Peyer's patch (tissue), 4 donors: ENCODE measurements around the gene SRRM3. TPM values are rescaled to one million over a fixed set of nuclear protein-coding genes. Genes with fewer than 3 reads are reported as not detected.
"Not testable (repeated sequence)": the region's sequence is repeated elsewhere in the genome, so short reads cannot be mapped to it uniquely, and the experiment has no call there.

ENCODE experiments used
- DNase-seq, 3 donors: peaks; one replicate each; pipeline ENCODE4 v3.0.0-alpha.2; 2017 to 2019
- H3K27ac ChIP-seq, 4 donors: fragments of 200-600 bp; sonication (generic); one replicate each; pipeline ENCODE4 v1.5.1; 2016 to 2019
- H3K27me3 ChIP-seq, 2 donors: fragments of 200-600 bp; sonication (generic); one replicate each; pipeline ENCODE4 v1.5.1; 2019
- H3K36me3 ChIP-seq, 3 donors: fragments of 200-600 bp; sonication (generic); one replicate each; pipeline ENCODE4 v1.5.1; 2016 to 2019
- H3K4me1 ChIP-seq, 4 donors: fragments of 200-600 bp; sonication (generic); one replicate each; pipeline ENCODE4 v1.5.1; 2016 to 2019
- H3K4me3 ChIP-seq, 4 donors: fragments of 200-600 bp; sonication (generic); 1 replicate in 3 of 4; 2 replicates in 1 of 4; pipeline ENCODE4 v1.5.1; 2016 to 2019; ENCODE audit warnings: mild to moderate bottlenecking in 1 of 4
- H3K9me3 ChIP-seq, 4 donors: fragments of 200-600 bp; sonication (generic); one replicate each; pipeline ENCODE4 v1.5.1; 2016 to 2019; ENCODE audit warnings: mild to moderate bottlenecking in 1 of 4
- CTCF ChIP-seq, 6 experiments: fragments of 450-650 bp in 4 of 6; fragments of 200-600 bp in 2 of 6; sonication (generic) in 1 of 6; IDR thresholded peaks; one replicate each; pipeline ENCODE4 v1.5.1; 2017 to 2019; ENCODE audit warnings: antibody characterized with exemption in 6 of 6, mild to moderate bottlenecking in 3 of 6, moderate library complexity in 1 of 6
- POLR2A ChIP-seq, 2 donors: fragments of 450-650 bp; IDR thresholded peaks; one replicate each; pipeline ENCODE4 v1.5.1; 2017; ENCODE audit warnings: antibody characterized with exemption in 2 of 2, mild to moderate bottlenecking in 2 of 2, moderate library complexity in 2 of 2
- total RNA-seq, 4 donors: library from RNA; depleted of rRNA; stranded (reverse); fragments of >200 nt; gene quantifications; one replicate each; pipeline ENCODE4 v1.1.0, GENCODE V29; 2016

SRRM3 gene
- total RNA-seq, 4 donors from 2014 or later = 0.85 to 7.4 (median 1.2) TPM; not detected in 1

- peaks cover 0 to 5% (median 2%) of the 10 kb centered on the region in 4 donors for H3K4me1 ChIP-seq
- H3K27ac ChIP-seq = no peak overlapping the region
- no peaks in the 10 kb centered on the region for H3K9me3 ChIP-seq
- H3K4me3 ChIP-seq = no peak overlapping the region
- no peak for DNase-seq
- TF ChIP-seq POLR2A (IDR thresholded peaks at IDR 0.05) = no peak
- no peak for TF ChIP-seq CTCF (IDR thresholded peaks at IDR 0.05)
- H3K36me3 ChIP-seq = no peaks in the 10 kb centered on the region
- no peaks in the 10 kb centered on the region for H3K27me3 ChIP-seq
Measured at GRCh38 chr7:76206633-76207032, 4.9 kb downstream of the SRRM3 start.

- TF ChIP-seq CTCF (IDR thresholded peaks at IDR 0.05) (no peak), POLR2A (IDR thresholded peaks at IDR 0.05) (no peak)
- H3K36me3 ChIP-seq = no peaks in the 10 kb centered on the region
- H3K4me1 ChIP-seq = no peaks in the 10 kb centered on the region
- H3K9me3 ChIP-seq = no peaks in the 10 kb centered on the region
- no peak overlapping the region for H3K27ac ChIP-seq
- no peak overlapping the region for H3K4me3 ChIP-seq
- H3K27me3 ChIP-seq = no peaks in the 10 kb centered on the region
- no peak for DNase-seq
Measured at GRCh38 chr7:76209310-76209709, 7.6 kb downstream of the SRRM3 start.

- H3K4me3 ChIP-seq = no peak overlapping the region
- no peaks in the 10 kb centered on the region for H3K4me1 ChIP-seq
- DNase-seq = no peak
- no peaks in the 10 kb centered on the region for H3K27me3 ChIP-seq
- H3K9me3 ChIP-seq = no peaks in the 10 kb centered on the region
- no peak overlapping the region for H3K27ac ChIP-seq
- no peaks in the 10 kb centered on the region for H3K36me3 ChIP-seq
- no peak for TF ChIP-seq POLR2A (IDR thresholded peaks at IDR 0.05)
- TF ChIP-seq CTCF (IDR thresholded peaks at IDR 0.05) = no peak
Measured at GRCh38 chr7:76211216-76211615, 9.5 kb downstream of the SRRM3 start.

- H3K36me3 ChIP-seq = not testable (repeated sequence)
Measured at GRCh38 chr7:76215349-76215748, 13.7 kb downstream of the SRRM3 start.

GRCh38 chr7:76216381-76217082, 14.8 kb downstream of the SRRM3 start:
- no peaks in the 10 kb centered on the region for H3K27me3 ChIP-seq
- no peak for DNase-seq
- H3K36me3 ChIP-seq = no peaks in the 10 kb centered on the region
- no peak overlapping the region for H3K27ac ChIP-seq
- H3K4me3 ChIP-seq = no peak overlapping the region
- TF ChIP-seq POLR2A (IDR thresholded peaks at IDR 0.05) (no peak), CTCF (IDR thresholded peaks at IDR 0.05) (no peak)
- H3K4me1 ChIP-seq = no peaks in the 10 kb centered on the region
- H3K9me3 ChIP-seq = no peaks in the 10 kb centered on the region

More at GRCh38 chr7:76215349-76215748, 13.7 kb downstream of the SRRM3 start:
- H3K27me3 ChIP-seq, H3K4me1 ChIP-seq, H3K4me3 ChIP-seq, H3K27ac ChIP-seq, DNase-seq, H3K9me3 ChIP-seq: not testable (repeated sequence)

GRCh38 chr7:76217942-76218566, 16.4 kb downstream of the SRRM3 start:
- no peak for DNase-seq
- Histone ChIP-seq H3K27ac (no peak overlapping the region), H3K4me1 (no peaks in the 10 kb centered on the region), H3K9me3 (no peaks in the 10 kb centered on the region), H3K4me3 (no peak overlapping the region), H3K36me3 (no peaks in the 10 kb centered on the region), H3K27me3 (no peaks in the 10 kb centered on the region)
- TF ChIP-seq CTCF (IDR thresholded peaks at IDR 0.05) = no peak
- no peak for TF ChIP-seq POLR2A (IDR thresholded peaks at IDR 0.05)
